ENCODE results near the gene NCL. TPM values are rescaled to one million over a fixed set of nuclear protein-coding genes. Genes with fewer than 3 reads are reported as not detected.

The NCL gene
- total RNA-seq, 1 experiment from 2014 or later: 608 TPM

DNA sequence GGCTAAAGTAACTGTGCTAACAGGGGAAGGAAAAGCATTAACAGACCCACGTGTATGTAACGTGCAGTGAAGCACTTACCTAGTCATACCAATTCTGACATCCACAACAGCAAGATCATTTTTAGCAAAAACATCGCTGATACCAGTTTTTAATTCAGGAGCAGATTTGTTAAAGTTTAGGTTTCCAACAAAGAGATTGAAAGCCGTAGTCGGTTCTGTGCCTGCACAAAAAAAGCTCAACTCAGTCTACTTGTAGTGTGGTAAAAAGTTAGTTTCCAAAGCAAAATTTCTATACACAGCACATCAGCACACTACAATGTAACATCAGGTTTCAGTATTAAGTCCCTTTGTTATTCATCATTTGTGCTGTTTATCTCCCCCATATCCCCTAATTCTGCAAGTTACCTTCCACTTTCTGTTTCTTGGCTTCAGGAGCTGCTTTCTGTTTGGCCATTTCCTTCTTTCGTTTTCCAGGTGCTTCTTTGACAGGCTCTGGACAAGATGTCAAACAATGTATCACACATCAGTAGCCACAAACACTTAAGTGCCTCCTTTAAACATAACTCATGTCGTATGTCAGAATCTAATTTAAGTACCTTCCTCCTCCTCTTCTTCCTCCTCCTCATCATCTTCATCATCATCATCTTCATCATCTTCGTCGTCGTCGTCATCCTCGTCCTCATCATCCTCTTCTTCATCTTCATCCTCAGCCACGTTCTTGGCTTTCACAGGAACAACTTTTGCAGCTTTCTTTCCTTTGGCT is 4.0 kb downstream of the NCL start:
- peaks cover 18% of the 10 kb centered on the region for H3K4me1 Mint-ChIP-seq (ENCODE audit: low read depth, unreplicated experiment)
- POLR2A ChIA-PET: no interaction called here

DNA sequence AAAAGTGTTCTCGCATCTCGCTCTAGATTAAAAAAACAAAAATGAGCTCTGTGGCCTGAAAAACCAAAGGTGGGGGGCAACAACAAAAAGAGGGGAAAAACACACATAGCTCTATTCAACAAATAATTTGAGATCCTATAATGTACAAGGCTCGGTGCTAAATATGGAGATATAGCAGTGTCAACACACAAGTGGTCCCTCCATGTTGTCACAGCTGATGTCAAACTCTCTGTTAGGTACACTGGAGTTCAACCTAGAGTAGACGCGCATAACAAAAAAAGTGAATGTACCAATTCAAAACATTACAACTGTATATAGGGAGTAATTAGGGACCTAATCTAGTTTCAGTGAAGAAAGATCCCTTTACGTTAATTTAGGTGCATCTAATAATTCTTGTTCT is 5.9 kb downstream of the NCL start:
- DNase-seq: no peak
- Mint-ChIP-seq H3K9me3 (ENCODE audit: unreplicated experiment) (no peaks in the 10 kb centered on the region), H3K36me3 (ENCODE audit: insufficient read depth, unreplicated experiment) (peaks cover 100% of the 10 kb centered on the region), H3K4me3 (ENCODE audit: unreplicated experiment) (no peak overlapping the region), H3K27me3 (ENCODE audit: insufficient read depth, unreplicated experiment) (peaks cover 2% of the 10 kb centered on the region), H3K27ac (ENCODE audit: unreplicated experiment) (no peak overlapping the region), H3K4me1 (ENCODE audit: low read depth, unreplicated experiment) (peaks cover 19% of the 10 kb centered on the region)
- TF ChIP-seq, protein P1, sequence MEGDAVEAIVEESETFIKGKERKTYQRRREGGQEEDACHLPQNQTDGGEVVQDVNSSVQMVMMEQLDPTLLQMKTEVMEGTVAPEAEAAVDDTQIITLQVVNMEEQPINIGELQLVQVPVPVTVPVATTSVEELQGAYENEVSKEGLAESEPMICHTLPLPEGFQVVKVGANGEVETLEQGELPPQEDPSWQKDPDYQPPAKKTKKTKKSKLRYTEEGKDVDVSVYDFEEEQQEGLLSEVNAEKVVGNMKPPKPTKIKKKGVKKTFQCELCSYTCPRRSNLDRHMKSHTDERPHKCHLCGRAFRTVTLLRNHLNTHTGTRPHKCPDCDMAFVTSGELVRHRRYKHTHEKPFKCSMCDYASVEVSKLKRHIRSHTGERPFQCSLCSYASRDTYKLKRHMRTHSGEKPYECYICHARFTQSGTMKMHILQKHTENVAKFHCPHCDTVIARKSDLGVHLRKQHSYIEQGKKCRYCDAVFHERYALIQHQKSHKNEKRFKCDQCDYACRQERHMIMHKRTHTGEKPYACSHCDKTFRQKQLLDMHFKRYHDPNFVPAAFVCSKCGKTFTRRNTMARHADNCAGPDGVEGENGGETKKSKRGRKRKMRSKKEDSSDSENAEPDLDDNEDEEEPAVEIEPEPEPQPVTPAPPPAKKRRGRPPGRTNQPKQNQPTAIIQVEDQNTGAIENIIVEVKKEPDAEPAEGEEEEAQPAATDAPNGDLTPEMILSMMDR (IDR thresholded peaks at IDR 0.05; ENCODE audit: insufficient read depth in 1 of 2, low read depth in 1 of 2, low read length in 1 of 2, severe bottlenecking in 1 of 2, unreplicated experiment in 1 of 2): no peak
- Histone ChIP-seq H3K36me3 (ENCODE audit: control insufficient read depth, insufficient read depth, low read length) (peaks cover 11% of the 10 kb centered on the region), H3K27me3 (replicated peaks; ENCODE audit: control insufficient read depth, insufficient read depth, low read length) (no peaks in the 10 kb centered on the region), H3K9me3 (no peaks in the 10 kb centered on the region), H3K4me3 (ENCODE audit: low read depth, low read length) (no peak overlapping the region), H3K4me1 (no peaks in the 10 kb centered on the region; the same call in 1 of the 2 replicates)
- CTCF ChIA-PET: no interaction called here
- intact Hi-C loops (cut with micrococcal nuclease; ENCODE audit: unreplicated experiment): no loop called here
- BruUV-seq (replicated peaks): no TSS peak
- POLR2A ChIA-PET: no interaction called here

More for the DNA sequence above, 4.0 kb downstream of the NCL start:
- DNase-seq: no peak
- peaks cover 93% of the 10 kb centered on the region for H3K36me3 Mint-ChIP-seq (ENCODE audit: insufficient read depth, unreplicated experiment)
- intact Hi-C loops (cut with micrococcal nuclease; ENCODE audit: unreplicated experiment): no loop called here
- peaks cover 2% of the 10 kb centered on the region for H3K27me3 Mint-ChIP-seq (ENCODE audit: insufficient read depth, unreplicated experiment)
- BruUV-seq (replicated peaks): TSS peak; percentile 0
- no peaks in the 10 kb centered on the region; the same call in 1 of the 2 replicates for H3K4me1 ChIP-seq
- H3K27ac Mint-ChIP-seq (ENCODE audit: unreplicated experiment): peak overlapping the region; percentile 3
- H3K36me3 ChIP-seq (ENCODE audit: control insufficient read depth, insufficient read depth, low read length): peaks cover 5% of the 10 kb centered on the region
- TF ChIP-seq, protein P1 (IDR thresholded peaks at IDR 0.05; ENCODE audit: insufficient read depth in 1 of 2, low read depth in 1 of 2, low read length in 1 of 2, severe bottlenecking in 1 of 2, unreplicated experiment in 1 of 2): no peak
- H3K9me3 Mint-ChIP-seq (ENCODE audit: unreplicated experiment): no peaks in the 10 kb centered on the region
- CTCF ChIA-PET: no interaction called here
- no peaks in the 10 kb centered on the region for H3K9me3 ChIP-seq
- no peaks in the 10 kb centered on the region for H3K27me3 ChIP-seq (replicated peaks; ENCODE audit: control insufficient read depth, insufficient read depth, low read length)
- H3K4me3 ChIP-seq (ENCODE audit: low read depth, low read length): no peak overlapping the region
- no peak overlapping the region for H3K4me3 Mint-ChIP-seq (ENCODE audit: unreplicated experiment)

DNA sequence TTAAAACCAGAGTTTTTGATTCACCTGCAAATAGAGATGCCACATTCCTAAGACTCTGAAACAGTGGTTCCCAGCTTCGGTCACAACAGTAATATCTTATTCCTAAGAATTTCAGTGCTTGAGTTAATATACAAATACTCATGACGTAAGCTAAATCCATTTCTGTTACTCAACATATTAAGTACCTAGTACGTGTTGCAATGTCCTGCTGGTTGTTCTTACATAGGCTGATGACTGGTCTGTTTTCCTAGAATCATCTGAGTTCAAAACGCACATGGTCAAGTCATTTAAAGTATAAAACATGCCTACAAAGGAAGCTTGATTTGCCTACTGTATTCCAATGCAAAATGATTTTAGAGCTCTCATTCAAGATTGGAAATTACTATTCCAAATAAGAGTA is 7.2 kb downstream of the NCL start:
- Mint-ChIP-seq H3K4me3 (ENCODE audit: unreplicated experiment) (no peak overlapping the region), H3K27ac (ENCODE audit: unreplicated experiment) (no peak overlapping the region), H3K4me1 (ENCODE audit: low read depth, unreplicated experiment) (peaks cover 19% of the 10 kb centered on the region), H3K9me3 (ENCODE audit: unreplicated experiment) (no peaks in the 10 kb centered on the region), H3K36me3 (ENCODE audit: insufficient read depth, unreplicated experiment) (peaks cover 100% of the 10 kb centered on the region), H3K27me3 (ENCODE audit: insufficient read depth, unreplicated experiment) (peaks cover 2% of the 10 kb centered on the region)
- intact Hi-C loops (cut with micrococcal nuclease; ENCODE audit: unreplicated experiment): no loop called here
- ChIA-PET CTCF (no interaction called here), POLR2A (no interaction called here)
- Histone ChIP-seq H3K4me3 (ENCODE audit: low read depth, low read length) (no peak overlapping the region), H3K9me3 (no peaks in the 10 kb centered on the region), H3K27me3 (replicated peaks; ENCODE audit: control insufficient read depth, insufficient read depth, low read length) (no peaks in the 10 kb centered on the region), H3K36me3 (ENCODE audit: control insufficient read depth, insufficient read depth, low read length) (peaks cover 11% of the 10 kb centered on the region), H3K4me1 (no peaks in the 10 kb centered on the region; the same call in 1 of the 2 replicates)
- DNase-seq: no peak
- TF ChIP-seq, protein P1 (IDR thresholded peaks at IDR 0.05; ENCODE audit: insufficient read depth in 1 of 2, low read depth in 1 of 2, low read length in 1 of 2, severe bottlenecking in 1 of 2, unreplicated experiment in 1 of 2): no peak
- no TSS peak for BruUV-seq (replicated peaks)
